Stimulated activated CD4-positive, alpha-beta T cell treated with anti-CD3 and anti-CD28 coated beads, TNF-alpha, amount 100 ng/mL, for 4 hours (primary cell): ENCODE results near the gene SOX9.

Source experiments
- DNase-seq, 3 experiments: peaks; one replicate each; pipeline ENCODE4 v3.0.0-alpha.2; 2020; ENCODE audit warnings: low read depth in 3 of 3

Gene SOX9

DNA sequence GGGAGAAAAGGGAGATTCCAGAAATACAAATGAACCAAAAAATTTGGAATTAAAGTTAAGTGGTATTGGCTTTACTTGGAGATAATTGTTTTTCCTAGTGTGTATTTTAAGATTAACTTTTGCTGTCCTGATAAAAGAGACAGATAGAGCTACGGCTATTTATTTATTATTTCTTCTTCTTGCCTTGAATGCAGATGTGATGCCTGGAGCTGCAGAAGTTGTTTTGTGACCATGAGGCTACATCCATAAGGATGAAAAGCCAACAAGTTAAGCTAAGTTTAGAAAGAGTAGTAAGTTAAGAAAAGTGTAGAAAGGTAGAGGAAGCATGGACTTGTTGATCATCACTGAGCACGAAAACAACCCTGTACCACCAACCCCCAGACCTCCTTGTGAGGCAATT lies 41.7 kb downstream of the SOX9 start:
- no peak for DNase-seq

DNA sequence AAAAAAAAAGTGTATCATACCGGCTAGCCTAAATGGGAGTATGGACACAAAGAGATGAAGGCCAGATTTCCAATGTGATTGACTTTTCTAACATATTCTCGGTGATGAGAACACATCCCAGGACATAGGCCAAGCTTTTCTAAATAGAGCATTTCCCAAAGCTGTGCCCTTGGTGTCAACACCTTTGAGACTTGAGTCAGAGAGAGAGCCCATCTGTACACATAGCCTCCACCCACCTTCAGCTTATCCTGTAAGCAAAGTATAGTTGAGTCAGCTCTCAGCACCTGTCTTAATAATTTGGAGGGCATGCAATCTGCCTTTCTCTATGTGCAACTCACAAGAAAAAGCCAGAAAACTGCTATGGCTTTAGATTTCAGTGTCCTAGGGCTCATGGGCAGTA lies 42.7 kb downstream of the SOX9 start:
- DNase-seq = no peak

DNA sequence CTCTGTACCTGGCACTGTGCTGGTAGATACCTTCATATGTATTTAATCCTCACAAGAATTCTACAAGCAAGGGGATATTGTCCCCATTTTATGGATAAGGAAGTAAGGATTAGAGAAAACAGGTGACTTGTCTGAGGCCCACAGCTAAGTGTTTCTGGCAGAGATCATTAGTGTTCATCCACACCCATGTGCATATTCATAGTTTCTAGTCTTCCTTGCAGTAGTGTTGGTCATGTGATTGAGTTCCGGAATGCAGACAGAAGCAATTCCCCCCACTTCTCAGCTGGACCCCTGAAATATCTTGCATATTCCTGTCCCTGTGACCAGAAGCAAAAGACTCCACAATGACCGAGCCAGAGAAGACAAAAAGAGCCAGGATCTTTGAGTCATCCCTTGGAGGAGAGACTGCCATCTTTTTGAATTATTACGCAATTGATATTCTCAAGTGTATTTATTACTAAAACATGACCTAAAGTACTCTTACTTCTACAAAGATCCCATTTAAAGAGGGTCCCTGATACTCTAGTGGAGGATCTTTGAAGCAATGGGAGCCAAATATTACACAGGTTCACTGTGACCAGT lies 43.4 kb downstream of the SOX9 start:
- DNase-seq = no peak

DNA sequence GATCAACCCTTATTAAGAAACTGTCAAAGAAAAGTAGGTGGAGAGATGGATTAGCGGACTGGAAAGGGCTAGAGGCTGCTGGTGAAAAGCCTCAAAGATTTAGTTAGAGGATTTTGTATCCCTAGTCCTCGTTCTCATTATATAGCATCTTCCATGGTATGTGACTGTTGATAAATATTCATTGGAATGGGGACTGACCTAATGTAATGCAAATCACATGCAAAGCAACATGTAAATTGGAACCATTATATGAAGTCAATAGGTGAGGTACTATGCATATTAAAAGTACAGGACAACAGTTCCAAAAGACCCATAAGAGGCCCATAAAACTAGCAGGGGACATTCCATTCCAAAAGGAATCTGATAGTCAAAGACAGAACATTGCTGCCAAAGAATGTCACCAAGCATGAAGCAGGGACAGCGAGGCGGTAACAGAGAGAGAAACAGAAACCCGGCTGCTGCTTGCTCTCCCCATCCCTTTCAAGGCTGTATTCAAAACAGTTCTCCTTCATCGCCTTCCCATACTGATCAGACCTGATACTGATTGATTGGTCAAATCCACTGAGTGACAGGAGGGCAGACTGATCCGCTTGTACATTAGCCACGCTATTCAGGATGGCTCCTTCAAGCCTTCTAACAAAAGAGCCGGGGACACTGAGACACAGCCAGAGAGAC lies 44.5 kb downstream of the SOX9 start:
- no peak for DNase-seq

DNA sequence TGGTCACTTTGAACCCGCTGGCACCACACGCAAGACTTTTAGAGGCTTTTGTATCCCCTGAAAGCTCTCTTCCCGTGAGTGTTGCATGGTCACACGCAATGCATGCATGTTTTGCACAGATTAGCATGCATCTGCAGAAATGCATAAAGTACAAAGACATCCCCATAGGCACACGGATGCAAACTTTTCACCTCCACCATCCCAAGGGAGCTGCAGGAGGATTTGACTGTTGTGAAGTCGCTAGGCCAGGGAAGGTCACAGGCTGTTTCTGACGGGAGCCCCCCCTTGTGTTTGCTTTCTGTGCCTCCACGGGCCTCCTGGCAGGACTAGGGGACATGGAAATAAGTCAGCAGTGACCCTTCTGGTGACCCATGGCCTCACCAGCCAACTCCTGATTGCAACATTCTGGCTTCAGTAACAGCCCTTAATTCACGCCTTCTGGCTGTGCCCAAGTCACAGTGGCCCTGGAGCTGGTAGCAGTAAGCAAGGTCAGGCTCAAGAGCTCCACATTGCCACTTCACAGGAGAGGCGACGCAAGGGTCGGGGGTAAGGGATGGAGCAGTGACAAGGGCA lies 45.1 kb downstream of the SOX9 start:
- DNase-seq = no peak

DNA sequence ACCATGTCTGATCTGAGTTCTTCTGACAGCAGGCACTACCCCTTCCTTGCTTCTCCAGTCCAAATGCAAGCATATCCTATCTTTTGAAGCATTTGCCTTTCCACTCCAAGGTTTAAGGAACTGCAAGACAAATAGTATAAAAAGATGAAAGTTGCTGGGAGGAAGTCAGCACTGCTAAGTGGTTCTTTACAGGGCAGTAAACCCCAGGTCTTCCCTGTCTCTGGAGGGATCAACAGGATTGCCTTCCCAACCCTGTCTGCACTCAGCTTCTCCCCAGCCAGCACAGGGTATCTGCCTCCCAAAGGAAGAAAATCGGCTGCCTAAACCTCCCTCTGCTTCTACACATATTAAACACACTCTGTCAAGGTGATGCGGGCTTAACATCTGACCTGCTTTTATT lies 46.8 kb downstream of the SOX9 start:
- no peak for DNase-seq

DNA sequence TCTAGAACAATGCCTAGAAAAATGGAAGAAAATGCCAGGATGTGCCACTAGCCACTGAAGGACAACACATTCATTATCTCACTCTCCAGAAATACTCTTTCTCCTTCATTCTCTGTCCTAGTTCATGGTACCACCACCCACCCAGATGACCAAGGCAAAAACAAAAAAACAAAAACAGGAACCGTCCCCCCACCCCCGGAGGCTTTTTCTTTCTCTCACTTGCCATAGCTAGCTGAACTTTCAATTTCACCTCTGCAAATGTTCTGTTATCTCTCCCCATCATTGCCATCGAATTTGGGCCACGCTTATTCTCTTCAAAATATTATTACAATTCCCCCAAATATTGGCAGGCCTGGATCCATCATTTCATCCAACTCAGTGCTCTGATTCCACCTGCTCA lies 49.0 kb downstream of the SOX9 start:
- DNase-seq = no peak

DNA sequence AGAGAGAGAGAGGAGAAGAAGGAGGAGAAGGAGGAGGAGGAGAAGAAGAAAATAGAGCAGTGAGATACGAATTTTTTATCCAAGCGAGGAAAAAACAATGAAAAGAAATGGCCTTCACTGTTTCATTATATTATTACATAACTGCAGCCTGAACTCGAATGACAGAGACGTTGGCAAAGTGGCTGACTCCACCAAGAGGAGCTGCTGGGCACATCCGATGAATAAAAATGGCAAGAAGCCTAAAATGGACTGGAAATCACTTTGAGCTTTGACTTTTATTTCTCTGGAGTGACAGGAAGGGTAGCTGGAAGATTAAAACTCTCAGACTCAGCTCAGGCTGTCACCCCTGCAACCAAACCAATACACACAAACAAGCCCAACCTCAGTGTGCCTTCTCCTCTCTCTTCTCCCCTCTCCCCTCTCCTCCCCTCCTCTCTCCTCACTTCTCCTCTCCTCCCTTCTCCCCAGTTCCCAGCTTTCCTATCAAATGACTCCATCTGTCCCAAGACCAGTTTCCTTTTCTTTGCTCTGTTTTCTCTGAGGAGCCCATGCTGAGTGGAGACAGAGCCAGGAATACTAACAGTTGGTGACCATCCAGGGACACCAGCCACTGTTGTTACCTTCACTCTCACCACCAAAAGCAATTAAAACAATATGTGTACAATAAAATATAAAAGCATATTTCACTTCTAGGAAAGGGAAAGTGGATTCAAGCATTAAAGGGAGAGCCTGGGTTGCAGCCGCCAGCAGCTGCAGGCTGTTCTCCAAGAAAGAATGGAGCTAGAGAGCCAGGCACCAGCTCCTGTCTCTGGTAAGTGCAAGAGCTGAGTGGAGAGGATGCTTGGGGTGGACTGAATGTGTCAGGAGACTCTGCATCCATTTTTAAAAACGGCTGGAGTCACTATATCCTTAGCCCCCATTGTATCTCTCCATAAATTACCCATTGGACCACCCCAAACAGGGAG lies 51.2 kb downstream of the SOX9 start:
- DNase-seq = no peak

DNA sequence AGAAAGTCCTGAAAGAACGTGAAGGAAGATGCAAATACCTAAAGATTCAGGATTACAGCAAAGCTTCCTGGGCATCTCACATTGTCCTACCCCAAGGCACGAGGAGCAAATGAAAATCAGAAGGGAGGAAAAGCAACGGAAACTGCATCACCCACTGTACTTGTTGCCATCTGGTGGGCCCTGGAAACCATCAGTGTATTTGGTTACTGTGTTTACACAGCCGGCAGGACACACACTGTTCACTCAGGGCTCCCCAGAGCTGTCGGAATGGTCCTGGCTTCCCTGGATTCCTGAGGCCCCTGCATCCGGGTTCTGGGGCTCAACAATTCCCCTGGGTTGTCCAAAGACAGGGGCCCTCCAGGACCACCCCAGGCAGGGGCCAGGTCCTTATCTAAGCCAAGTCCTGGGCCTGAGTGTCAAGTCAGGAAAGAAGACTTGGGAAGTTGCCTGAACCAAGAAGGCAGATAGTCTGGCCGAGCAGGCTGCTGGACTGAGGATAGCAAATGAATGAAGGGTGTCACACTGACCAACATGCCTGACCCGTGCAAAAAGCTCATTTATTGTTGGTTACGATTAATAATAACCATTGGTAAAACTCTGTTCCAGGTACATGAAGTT lies 52.8 kb downstream of the SOX9 start:
- DNase-seq = no peak

DNA sequence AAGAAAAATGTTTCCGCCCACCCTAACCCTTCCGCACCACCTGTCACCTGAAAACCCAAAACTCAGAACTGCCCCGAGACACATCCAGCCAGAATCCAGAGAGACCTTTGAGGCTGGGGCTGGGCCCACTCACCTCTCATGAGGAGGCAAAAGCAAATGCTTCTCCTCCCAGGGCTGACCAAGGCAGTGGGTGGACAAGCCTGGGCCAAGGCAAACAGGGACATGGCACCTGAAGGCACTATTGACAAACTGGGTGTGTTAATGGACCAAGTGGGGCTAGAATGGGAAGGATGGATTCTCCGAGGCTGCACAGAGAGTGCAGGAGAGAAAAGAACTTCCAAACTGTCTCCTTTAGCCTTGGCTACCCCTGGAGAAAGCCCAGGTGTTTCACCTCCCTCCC lies 54.4 kb downstream of the SOX9 start:
- DNase-seq = no peak
